HEK293 (cell line): Measurements from ENCODE around the gene ZNF451.

Experiments used
- CTCF ChIA-PET: fragments of 350-600 bp; formaldehyde crosslinking; extraction: SDS; loops from one replicate; lab custom pipeline; 2021; ENCODE audit warnings: antibody characterized with exemption; lab: Yijun Ruan, JAX
- POLR2A ChIA-PET: fragments of 300-600 bp; formaldehyde crosslinking; extraction: SDS; loops from one replicate; lab custom pipeline; 2020; ENCODE audit warnings: antibody characterized with exemption, inconsistent platforms; lab: Yijun Ruan, JAX
- H3K27ac ChIP-seq: fragments of 200-500 bp; sonication (Bioruptor generic); 2 replicates; pipeline ENCODE4 v1.5.1; 2014; ENCODE audit warnings: low read depth, low read length, control low read depth, inconsistent platforms; ENCODE audit errors: extremely low read depth
- H3K36me3 ChIP-seq, 2 experiments: fragments of 200-500 bp in 1 of 2; sonication (Bioruptor generic) in 1 of 2; 1 replicate in 1 of 2; 2 replicates in 1 of 2; pipeline ENCODE4 v1.5.1; 2014 to 2017; ENCODE audit warnings: inconsistent platforms in 2 of 2, low read length in 2 of 2; ENCODE audit not compliant: control insufficient read depth in 2 of 2, insufficient read depth in 1 of 2
- H3K4me1 ChIP-seq: fragments of 200-500 bp; sonication (Bioruptor generic); 2 replicates; pipeline ENCODE4 v1.5.1; 2014; ENCODE audit warnings: mild to moderate bottlenecking, low read length, inconsistent platforms; ENCODE audit not compliant: control insufficient read depth, insufficient read depth
- H3K4me3 ChIP-seq: 2 replicates; pipeline ENCODE4 v1.5.1; 2011; ENCODE audit warnings: low read depth, mild to moderate bottlenecking, control low read depth, low read length, moderate library complexity
- H3K9me3 ChIP-seq: fragments of 200-500 bp; sonication (Bioruptor generic); 2 replicates; pipeline ENCODE4 v1.5.1; 2014; ENCODE audit warnings: low read depth, low read length, inconsistent platforms; ENCODE audit not compliant: control insufficient read depth, insufficient read depth
- HIC1 ChIP-seq: fragments of 450-650 bp; formaldehyde crosslinking; IDR thresholded peaks from 2 replicates; pipeline ENCODE4 v1.5.1; 2016; ENCODE audit warnings: missing biosample characterization, missing genetic modification characterization
- KLF8 ChIP-seq: fragments of 450-650 bp; formaldehyde crosslinking; IDR thresholded peaks from 2 replicates; pipeline ENCODE4 v1.5.1; 2016; ENCODE audit warnings: missing biosample characterization, missing genetic modification characterization
- ZNF155 ChIP-seq: fragments of 450-650 bp; formaldehyde crosslinking; IDR thresholded peaks from 2 replicates; pipeline ENCODE4 v1.5.1; 2016; ENCODE audit warnings: missing biosample characterization, missing genetic modification characterization
- ZNF223 ChIP-seq: fragments of 450-650 bp; formaldehyde crosslinking; IDR thresholded peaks from 2 replicates; pipeline ENCODE4 v1.5.1; 2016; ENCODE audit warnings: missing biosample characterization, missing genetic modification characterization
- ZNF335 ChIP-seq: fragments of 450-650 bp; formaldehyde crosslinking; conservative IDR thresholded peaks from 2 replicates; pipeline ENCODE4 v1.5.1; 2016; ENCODE audit warnings: missing biosample characterization, missing genetic modification characterization
- TF ChIP-seq, protein P1 (sequence below): fragments of 450-650 bp; formaldehyde crosslinking; IDR thresholded peaks from 2 replicates; pipeline ENCODE4 v1.5.1; 2016; ENCODE audit warnings: missing biosample characterization, missing genetic modification characterization, borderline replicate concordance
- TF ChIP-seq, protein P2 (sequence below): fragments of 450-650 bp; formaldehyde crosslinking; IDR thresholded peaks from 2 replicates; pipeline ENCODE4 v1.5.1; 2016; ENCODE audit warnings: missing biosample characterization, missing genetic modification characterization
- TF ChIP-seq, protein P3 (sequence below): fragments of 450-650 bp; formaldehyde crosslinking; IDR thresholded peaks from 2 replicates; pipeline ENCODE4 v1.5.1; 2016; ENCODE audit warnings: missing biosample characterization, missing genetic modification characterization, low read depth
- TF ChIP-seq, protein P4 (sequence below): fragments of 450-650 bp; formaldehyde crosslinking; IDR thresholded peaks from 2 replicates; pipeline ENCODE4 v1.5.1; 2017; ENCODE audit warnings: missing biosample characterization, missing genetic modification characterization
- TF ChIP-seq, protein P5 (sequence below): fragments of 450-650 bp; formaldehyde crosslinking; IDR thresholded peaks from 2 replicates; pipeline ENCODE4 v1.5.1; 2016; ENCODE audit warnings: missing biosample characterization, missing genetic modification characterization

Gene ZNF451

GRCh38 chr6:57069228-57069627, 20.8 kb upstream of the ZNF451 start:
- ChIA-PET POLR2A (no interaction called here), CTCF (no interaction called here)
- TF ChIP-seq ZNF155 (tag by site-specific recombination): no peak
- TF ChIP-seq, protein P1, sequence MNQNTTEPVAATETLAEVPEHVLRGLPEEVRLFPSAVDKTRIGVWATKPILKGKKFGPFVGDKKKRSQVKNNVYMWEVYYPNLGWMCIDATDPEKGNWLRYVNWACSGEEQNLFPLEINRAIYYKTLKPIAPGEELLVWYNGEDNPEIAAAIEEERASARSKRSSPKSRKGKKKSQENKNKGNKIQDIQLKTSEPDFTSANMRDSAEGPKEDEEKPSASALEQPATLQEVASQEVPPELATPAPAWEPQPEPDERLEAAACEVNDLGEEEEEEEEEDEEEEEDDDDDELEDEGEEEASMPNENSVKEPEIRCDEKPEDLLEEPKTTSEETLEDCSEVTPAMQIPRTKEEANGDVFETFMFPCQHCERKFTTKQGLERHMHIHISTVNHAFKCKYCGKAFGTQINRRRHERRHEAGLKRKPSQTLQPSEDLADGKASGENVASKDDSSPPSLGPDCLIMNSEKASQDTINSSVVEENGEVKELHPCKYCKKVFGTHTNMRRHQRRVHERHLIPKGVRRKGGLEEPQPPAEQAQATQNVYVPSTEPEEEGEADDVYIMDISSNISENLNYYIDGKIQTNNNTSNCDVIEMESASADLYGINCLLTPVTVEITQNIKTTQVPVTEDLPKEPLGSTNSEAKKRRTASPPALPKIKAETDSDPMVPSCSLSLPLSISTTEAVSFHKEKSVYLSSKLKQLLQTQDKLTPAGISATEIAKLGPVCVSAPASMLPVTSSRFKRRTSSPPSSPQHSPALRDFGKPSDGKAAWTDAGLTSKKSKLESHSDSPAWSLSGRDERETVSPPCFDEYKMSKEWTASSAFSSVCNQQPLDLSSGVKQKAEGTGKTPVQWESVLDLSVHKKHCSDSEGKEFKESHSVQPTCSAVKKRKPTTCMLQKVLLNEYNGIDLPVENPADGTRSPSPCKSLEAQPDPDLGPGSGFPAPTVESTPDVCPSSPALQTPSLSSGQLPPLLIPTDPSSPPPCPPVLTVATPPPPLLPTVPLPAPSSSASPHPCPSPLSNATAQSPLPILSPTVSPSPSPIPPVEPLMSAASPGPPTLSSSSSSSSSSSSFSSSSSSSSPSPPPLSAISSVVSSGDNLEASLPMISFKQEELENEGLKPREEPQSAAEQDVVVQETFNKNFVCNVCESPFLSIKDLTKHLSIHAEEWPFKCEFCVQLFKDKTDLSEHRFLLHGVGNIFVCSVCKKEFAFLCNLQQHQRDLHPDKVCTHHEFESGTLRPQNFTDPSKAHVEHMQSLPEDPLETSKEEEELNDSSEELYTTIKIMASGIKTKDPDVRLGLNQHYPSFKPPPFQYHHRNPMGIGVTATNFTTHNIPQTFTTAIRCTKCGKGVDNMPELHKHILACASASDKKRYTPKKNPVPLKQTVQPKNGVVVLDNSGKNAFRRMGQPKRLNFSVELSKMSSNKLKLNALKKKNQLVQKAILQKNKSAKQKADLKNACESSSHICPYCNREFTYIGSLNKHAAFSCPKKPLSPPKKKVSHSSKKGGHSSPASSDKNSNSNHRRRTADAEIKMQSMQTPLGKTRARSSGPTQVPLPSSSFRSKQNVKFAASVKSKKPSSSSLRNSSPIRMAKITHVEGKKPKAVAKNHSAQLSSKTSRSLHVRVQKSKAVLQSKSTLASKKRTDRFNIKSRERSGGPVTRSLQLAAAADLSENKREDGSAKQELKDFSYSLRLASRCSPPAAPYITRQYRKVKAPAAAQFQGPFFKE (tag by site-specific recombination): no peak
- TF ChIP-seq ZNF223: no peak
- TF ChIP-seq, protein P2, sequence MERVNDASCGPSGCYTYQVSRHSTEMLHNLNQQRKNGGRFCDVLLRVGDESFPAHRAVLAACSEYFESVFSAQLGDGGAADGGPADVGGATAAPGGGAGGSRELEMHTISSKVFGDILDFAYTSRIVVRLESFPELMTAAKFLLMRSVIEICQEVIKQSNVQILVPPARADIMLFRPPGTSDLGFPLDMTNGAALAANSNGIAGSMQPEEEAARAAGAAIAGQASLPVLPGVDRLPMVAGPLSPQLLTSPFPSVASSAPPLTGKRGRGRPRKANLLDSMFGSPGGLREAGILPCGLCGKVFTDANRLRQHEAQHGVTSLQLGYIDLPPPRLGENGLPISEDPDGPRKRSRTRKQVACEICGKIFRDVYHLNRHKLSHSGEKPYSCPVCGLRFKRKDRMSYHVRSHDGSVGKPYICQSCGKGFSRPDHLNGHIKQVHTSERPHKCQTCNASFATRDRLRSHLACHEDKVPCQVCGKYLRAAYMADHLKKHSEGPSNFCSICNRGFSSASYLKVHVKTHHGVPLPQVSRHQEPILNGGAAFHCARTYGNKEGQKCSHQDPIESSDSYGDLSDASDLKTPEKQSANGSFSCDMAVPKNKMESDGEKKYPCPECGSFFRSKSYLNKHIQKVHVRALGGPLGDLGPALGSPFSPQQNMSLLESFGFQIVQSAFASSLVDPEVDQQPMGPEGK: no peak
- TF ChIP-seq, protein P3, sequence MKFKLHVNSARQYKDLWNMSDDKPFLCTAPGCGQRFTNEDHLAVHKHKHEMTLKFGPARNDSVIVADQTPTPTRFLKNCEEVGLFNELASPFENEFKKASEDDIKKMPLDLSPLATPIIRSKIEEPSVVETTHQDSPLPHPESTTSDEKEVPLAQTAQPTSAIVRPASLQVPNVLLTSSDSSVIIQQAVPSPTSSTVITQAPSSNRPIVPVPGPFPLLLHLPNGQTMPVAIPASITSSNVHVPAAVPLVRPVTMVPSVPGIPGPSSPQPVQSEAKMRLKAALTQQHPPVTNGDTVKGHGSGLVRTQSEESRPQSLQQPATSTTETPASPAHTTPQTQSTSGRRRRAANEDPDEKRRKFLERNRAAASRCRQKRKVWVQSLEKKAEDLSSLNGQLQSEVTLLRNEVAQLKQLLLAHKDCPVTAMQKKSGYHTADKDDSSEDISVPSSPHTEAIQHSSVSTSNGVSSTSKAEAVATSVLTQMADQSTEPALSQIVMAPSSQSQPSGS: no peak
- TF ChIP-seq ZNF335: no peak
- TF ChIP-seq, protein P4, sequence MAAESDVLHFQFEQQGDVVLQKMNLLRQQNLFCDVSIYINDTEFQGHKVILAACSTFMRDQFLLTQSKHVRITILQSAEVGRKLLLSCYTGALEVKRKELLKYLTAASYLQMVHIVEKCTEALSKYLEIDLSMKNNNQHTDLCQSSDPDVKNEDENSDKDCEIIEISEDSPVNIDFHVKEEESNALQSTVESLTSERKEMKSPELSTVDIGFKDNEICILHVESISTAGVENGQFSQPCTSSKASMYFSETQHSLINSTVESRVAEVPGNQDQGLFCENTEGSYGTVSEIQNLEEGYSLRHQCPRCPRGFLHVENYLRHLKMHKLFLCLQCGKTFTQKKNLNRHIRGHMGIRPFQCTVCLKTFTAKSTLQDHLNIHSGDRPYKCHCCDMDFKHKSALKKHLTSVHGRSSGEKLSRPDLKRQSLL (tag by site-specific recombination): no peak
- TF ChIP-seq HIC1: no peak
- TF ChIP-seq KLF8: no peak
- TF ChIP-seq, protein P5, sequence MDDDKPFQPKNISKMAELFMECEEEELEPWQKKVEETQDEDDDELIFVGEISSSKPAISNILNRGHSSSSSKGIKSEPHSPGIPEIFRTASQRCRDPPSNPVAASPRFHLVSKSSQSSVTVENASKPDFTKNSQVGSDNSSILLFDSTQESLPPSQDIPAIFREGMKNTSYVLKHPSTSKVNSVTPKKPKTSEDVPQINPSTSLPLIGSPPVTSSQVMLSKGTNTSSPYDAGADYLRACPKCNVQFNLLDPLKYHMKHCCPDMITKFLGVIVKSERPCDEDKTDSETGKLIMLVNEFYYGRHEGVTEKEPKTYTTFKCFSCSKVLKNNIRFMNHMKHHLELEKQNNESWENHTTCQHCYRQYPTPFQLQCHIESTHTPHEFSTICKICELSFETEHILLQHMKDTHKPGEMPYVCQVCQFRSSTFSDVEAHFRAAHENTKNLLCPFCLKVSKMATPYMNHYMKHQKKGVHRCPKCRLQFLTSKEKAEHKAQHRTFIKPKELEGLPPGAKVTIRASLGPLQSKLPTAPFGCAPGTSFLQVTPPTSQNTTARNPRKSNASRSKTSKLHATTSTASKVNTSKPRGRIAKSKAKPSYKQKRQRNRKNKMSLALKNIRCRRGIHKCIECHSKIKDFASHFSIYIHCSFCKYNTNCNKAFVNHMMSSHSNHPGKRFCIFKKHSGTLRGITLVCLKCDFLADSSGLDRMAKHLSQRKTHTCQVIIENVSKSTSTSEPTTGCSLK: no peak
- Histone ChIP-seq H3K36me3 (peaks cover 23% of the 10 kb centered on the region in 2 experiments), H3K9me3 (no peaks in the 10 kb centered on the region), H3K4me1 (peaks cover 2% of the 10 kb centered on the region; the same call in 1 of the 2 replicates), H3K27ac (no peak overlapping the region), H3K4me3 (no peak overlapping the region)
